Measurements from ENCODE around the gene SFT2D3. TPM values are rescaled to one million over a fixed set of nuclear protein-coding genes. Genes with fewer than 3 reads are reported as not detected.

Gene SFT2D3
- total RNA-seq, 1 experiment from 2014 or later = 4.1 TPM

DNA sequence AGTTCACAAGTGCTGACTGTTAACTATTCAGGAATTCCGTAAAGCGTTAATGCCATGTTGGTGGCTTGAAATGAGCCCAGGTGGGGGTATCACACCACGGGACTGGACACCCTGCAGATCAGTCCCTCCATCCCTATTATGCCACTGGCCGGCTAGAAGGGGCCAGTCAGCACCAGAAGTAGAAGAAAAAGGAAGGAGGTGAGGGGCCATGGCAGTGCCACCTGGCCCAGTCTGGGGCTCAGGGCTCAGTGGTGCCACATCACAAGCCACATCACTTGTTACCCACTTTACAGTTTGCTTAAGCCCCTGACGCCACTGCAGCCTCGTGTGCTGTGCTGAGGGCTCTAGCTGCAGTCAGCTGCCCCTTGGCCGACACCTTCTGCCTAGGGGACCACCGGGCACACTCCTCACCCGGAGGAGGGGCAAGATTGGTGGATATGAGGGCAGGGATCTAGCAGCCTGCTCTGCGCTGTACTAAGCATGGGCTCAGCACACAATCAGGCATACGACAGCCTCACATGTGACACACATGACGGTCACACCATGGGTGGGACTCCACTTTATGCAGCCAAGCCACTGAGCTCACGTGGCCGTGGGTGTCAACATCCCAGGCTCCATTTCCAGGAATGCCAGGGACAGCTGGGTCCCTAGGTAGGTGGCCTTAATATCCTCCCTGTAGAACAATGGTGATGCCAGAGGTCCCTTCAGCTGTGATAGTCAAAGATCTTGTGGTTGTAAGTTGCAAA lies 29.6 kb upstream of the SFT2D3 start:
- Mint-ChIP-seq H3K27ac (ENCODE audit: low read depth, unreplicated experiment) (no peak overlapping the region), H3K27me3 (ENCODE audit: insufficient read depth, unreplicated experiment) (peaks cover 51% of the 10 kb centered on the region), H3K4me1 (ENCODE audit: insufficient read depth, unreplicated experiment) (no peaks in the 10 kb centered on the region), H3K9me3 (ENCODE audit: unreplicated experiment) (no peaks in the 10 kb centered on the region), H3K4me3 (ENCODE audit: unreplicated experiment) (no peak overlapping the region), H3K36me3 (ENCODE audit: insufficient read depth, unreplicated experiment) (no peaks in the 10 kb centered on the region)
- no TSS peak for BruUV-seq (replicated peaks)
- ChIA-PET CTCF (no interaction called here), POLR2A (no interaction called here)
- intact Hi-C loops (cut with micrococcal nuclease) = no loop called here
- DNase-seq (ENCODE audit: unreplicated experiment) = no peak
- TF ChIP-seq, protein P1, sequence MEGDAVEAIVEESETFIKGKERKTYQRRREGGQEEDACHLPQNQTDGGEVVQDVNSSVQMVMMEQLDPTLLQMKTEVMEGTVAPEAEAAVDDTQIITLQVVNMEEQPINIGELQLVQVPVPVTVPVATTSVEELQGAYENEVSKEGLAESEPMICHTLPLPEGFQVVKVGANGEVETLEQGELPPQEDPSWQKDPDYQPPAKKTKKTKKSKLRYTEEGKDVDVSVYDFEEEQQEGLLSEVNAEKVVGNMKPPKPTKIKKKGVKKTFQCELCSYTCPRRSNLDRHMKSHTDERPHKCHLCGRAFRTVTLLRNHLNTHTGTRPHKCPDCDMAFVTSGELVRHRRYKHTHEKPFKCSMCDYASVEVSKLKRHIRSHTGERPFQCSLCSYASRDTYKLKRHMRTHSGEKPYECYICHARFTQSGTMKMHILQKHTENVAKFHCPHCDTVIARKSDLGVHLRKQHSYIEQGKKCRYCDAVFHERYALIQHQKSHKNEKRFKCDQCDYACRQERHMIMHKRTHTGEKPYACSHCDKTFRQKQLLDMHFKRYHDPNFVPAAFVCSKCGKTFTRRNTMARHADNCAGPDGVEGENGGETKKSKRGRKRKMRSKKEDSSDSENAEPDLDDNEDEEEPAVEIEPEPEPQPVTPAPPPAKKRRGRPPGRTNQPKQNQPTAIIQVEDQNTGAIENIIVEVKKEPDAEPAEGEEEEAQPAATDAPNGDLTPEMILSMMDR (IDR thresholded peaks at IDR 0.05; ENCODE audit: unreplicated experiment) = no peak

DNA sequence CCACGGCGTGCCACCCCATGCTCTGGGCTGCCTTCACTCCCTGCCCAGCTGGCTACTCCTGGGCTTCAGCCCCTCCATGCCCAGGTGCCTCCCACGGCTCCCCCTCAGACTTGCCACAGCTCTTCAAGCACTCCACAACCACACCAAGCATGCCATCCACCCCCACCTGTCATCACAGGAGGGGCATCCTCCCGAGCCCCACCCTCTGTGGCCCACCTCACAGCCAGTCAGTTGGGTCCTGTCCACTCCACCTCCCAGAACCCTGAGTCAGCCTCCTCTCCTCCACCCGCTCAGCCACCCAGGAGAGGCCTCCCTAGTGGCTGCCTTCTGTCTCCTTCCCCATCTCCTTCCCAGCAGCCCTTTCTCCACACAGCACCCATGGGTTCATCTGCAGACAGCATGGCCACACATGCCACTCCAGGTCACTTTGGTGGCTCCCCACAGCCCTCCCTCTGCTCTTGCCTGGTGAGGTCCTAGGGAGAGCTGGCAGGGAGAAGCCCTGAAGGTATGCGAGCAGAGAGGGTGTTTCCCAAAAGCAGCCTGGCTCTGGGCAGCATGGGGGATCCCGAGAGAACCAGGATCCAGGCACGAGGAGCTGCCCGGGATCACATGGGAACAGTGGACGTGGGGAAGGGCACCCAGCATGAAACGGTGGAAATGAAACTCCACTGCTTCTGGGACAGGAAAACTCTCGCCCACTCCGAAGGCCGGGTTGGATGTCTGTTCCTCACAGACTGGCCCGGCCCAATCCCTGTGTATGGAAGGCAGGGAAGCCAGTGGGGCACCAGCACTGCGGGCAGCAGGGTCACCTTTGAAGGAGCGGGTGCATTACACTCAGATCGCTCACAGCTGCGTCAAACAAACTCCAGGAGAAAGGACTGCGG lies 28.7 kb upstream of the SFT2D3 start:
- intact Hi-C loops (cut with micrococcal nuclease) = no loop called here
- H3K4me1 Mint-ChIP-seq (ENCODE audit: insufficient read depth, unreplicated experiment) = no peaks in the 10 kb centered on the region
- H3K36me3 Mint-ChIP-seq (ENCODE audit: insufficient read depth, unreplicated experiment) = no peaks in the 10 kb centered on the region
- H3K27me3 Mint-ChIP-seq (ENCODE audit: insufficient read depth, unreplicated experiment) = peaks cover 51% of the 10 kb centered on the region
- POLR2A ChIA-PET = no interaction called here
- TF ChIP-seq, protein P1 (IDR thresholded peaks at IDR 0.05; ENCODE audit: unreplicated experiment) = no peak
- BruUV-seq (replicated peaks) = no TSS peak
- CTCF ChIA-PET = no interaction called here
- no peak overlapping the region for H3K27ac Mint-ChIP-seq (ENCODE audit: low read depth, unreplicated experiment)
- no peaks in the 10 kb centered on the region for H3K9me3 Mint-ChIP-seq (ENCODE audit: unreplicated experiment)
- no peak overlapping the region for H3K4me3 Mint-ChIP-seq (ENCODE audit: unreplicated experiment)
- no peak for DNase-seq (ENCODE audit: unreplicated experiment)

DNA sequence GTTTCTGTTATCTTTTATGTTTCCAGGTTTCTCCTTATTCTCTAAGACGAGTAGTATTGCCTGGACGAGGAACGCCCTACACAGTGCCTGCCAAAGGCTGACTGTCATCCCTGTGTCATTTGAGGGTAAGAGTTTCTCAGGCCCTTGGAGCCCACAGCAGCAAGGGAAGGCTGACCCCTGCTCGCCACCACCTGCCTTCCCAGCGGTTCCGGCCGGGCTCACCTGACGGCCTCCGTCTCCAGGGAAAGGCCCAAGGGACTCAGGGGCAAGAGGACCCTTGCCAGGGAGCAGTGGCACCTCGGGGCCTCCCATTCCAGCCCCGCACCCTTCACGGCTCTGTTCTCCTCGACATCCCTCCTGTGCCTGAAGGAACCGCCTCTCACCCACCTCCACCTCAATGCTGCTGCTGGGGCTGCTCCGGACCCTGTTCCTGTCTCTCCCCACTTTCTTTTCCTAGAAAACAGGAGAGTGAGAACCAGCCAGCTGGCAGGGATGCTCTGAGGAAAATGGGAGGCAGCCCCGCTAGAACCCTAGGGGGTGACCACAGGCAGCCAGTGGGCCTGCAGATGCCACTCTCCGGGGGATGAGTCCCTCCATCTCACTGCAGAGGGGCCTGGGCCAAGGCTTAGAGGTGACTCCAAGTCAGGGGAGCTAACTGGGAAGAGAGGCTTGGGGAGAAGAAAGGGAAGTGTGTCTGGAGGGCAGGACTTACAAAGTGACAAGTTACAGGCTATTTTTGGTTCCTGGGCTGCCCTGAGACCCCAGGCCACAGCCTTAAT lies 27.8 kb upstream of the SFT2D3 start:
- Mint-ChIP-seq H3K27ac (ENCODE audit: low read depth, unreplicated experiment) (no peak overlapping the region), H3K27me3 (ENCODE audit: insufficient read depth, unreplicated experiment) (peaks cover 56% of the 10 kb centered on the region), H3K36me3 (ENCODE audit: insufficient read depth, unreplicated experiment) (no peaks in the 10 kb centered on the region), H3K9me3 (ENCODE audit: unreplicated experiment) (no peaks in the 10 kb centered on the region), H3K4me1 (ENCODE audit: insufficient read depth, unreplicated experiment) (no peaks in the 10 kb centered on the region), H3K4me3 (ENCODE audit: unreplicated experiment) (no peak overlapping the region)
- BruUV-seq (replicated peaks) = no TSS peak
- ChIA-PET CTCF (no interaction called here), POLR2A (interaction anchor here (0.7 kb wide), 1 partner anchor 432 kb away, joined by 3 read pairs; no protein-coding TSS in a partner anchor)
- intact Hi-C loops (cut with micrococcal nuclease) = no loop called here
- DNase-seq (ENCODE audit: unreplicated experiment) = no peak
- TF ChIP-seq, protein P1 (IDR thresholded peaks at IDR 0.05; ENCODE audit: unreplicated experiment) = no peak
